GM19463 (cell line): Measurements from ENCODE around the gene ITK.

Experiments used
- ATAC-seq: cut with Tn5 transposase; IDR thresholded peaks from one replicate; pipeline ENCODE4 v1.9.1; 2021; ENCODE audit warnings: mild to moderate bottlenecking, moderate library complexity; ENCODE audit not compliant: unreplicated experiment

The ITK gene

DNA sequence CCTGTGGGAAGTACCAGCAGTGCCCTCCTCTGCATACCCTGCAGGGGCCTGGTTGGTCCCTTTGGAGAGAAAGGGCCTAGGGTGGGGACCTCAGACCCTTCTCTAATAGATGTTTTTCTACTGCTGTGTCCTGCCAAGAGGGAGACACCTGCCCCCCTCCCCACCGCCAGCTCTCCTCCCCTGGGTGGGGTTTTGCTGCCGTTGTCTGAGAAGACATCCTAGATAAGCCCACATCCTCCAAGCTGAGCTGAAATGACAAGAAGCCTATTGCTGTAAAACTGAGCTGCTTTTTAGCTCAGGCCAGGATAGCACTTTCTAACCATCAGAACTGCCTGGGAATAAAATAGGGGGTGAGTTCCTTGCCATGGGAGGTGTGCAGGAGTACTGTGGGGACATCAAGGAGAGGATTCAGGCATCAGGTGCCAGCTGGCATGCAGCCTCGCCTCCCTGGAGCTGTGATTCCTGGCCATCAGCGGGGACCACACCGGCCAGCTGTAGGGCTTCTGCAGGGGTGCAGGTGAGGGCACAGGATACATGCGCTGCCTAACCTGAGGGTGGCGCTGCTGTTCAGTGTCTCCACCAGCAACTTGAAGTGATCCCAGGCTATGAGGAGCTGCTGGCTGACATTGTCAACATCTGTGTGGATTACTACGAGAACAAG is 123.2 kb downstream of the ITK start:
- ATAC-seq, result no peak
